NCI-H187 treated with DMSO at 0.1 percent for 48 hours (cell line): ENCODE results near the gene SMC3.
"Not testable (repeated sequence)": the region's sequence is repeated elsewhere in the genome, so short reads cannot be mapped to it uniquely, and the experiment has no call there.

Experiments used
- DNase-seq: peaks from one replicate; lab custom pipeline; 2025; lab: John Stamatoyannopoulos, UW

Gene SMC3

GRCh38 chr10:110584006-110584405, 16.5 kb downstream of the SMC3 start:
- no peak for DNase-seq

GRCh38 chr10:110591760-110592159, 24.3 kb downstream of the SMC3 start:
- no peak for DNase-seq

GRCh38 chr10:110597476-110597875, 30.0 kb downstream of the SMC3 start:
- DNase-seq: no peak

GRCh38 chr10:110600487-110601101, 33.1 kb downstream of the SMC3 start:
- DNase-seq: no peak

- no peak for DNase-seq
Measured at GRCh38 chr10:110601581-110601980, 34.1 kb downstream of the SMC3 start.

GRCh38 chr10:110608087-110608486, 40.6 kb downstream of the SMC3 start:
- no peak for DNase-seq

- peak; percentile 52 for DNase-seq
Measured at GRCh38 chr10:110609605-110610004, 42.1 kb downstream of the SMC3 start.

GRCh38 chr10:110610308-110610774, 42.8 kb downstream of the SMC3 start:
- no peak for DNase-seq

GRCh38 chr10:110610781-110611180, 43.3 kb downstream of the SMC3 start:
- DNase-seq: not testable (repeated sequence)

- no peak for DNase-seq
Measured at GRCh38 chr10:110612087-110612486, 44.6 kb downstream of the SMC3 start.

- no peak for DNase-seq
Measured at GRCh38 chr10:110612629-110613028, 45.1 kb downstream of the SMC3 start.

- DNase-seq: no peak
Measured at GRCh38 chr10:110613341-110613995, 46.0 kb downstream of the SMC3 start.

GRCh38 chr10:110613996-110614495, 46.6 kb downstream of the SMC3 start:
- DNase-seq: no peak

- DNase-seq: no peak
Measured at GRCh38 chr10:110615057-110615747, 47.7 kb downstream of the SMC3 start.

- DNase-seq: no peak
Measured at GRCh38 chr10:110616493-110617033, 49.1 kb downstream of the SMC3 start.

- DNase-seq: no peak
Measured at GRCh38 chr10:110617425-110618229, 50.1 kb downstream of the SMC3 start.

GRCh38 chr10:110618230-110618610, 50.7 kb downstream of the SMC3 start:
- no peak for DNase-seq

- no peak for DNase-seq
Measured at GRCh38 chr10:110619514-110620397, 52.3 kb downstream of the SMC3 start.

GRCh38 chr10:110620398-110620719, 52.9 kb downstream of the SMC3 start:
- no peak for DNase-seq

- DNase-seq: not testable (repeated sequence)
Measured at GRCh38 chr10:110623316-110623715, 55.8 kb downstream of the SMC3 start.

GRCh38 chr10:110625356-110625894, 57.9 kb downstream of the SMC3 start:
- DNase-seq: no peak
